CD14-positive monocyte (primary cell): ENCODE results near the gene SPG11. TPM values are rescaled to one million over a fixed set of nuclear protein-coding genes. Genes with fewer than 3 reads are reported as not detected.

Source experiments
- DNase-seq, 3 donors: peaks; one replicate each; pipeline ENCODE4 v3.0.0-alpha.2; 2011 to 2022
- H2AFZ ChIP-seq: 2 replicates; pipeline ENCODE4 v1.6.0; 2012; ENCODE audit warnings: mild to moderate bottlenecking, low read depth, low read length, inconsistent platforms; ENCODE audit not compliant: insufficient read depth, poor library complexity, severe bottlenecking
- H3K27ac ChIP-seq, 2 donors: 1 replicate in 1 of 2; 2 replicates in 1 of 2; pipeline ENCODE4 v1.5.1; 2012 to 2013; ENCODE audit warnings: low read length in 2 of 2, control low read depth in 1 of 2, inconsistent platforms in 1 of 2, low read depth in 1 of 2, mild to moderate bottlenecking in 1 of 2
- H3K27me3 ChIP-seq, 2 donors: one replicate each; pipeline versions ENCODE4 v1.6.0 to v1.6.1; 2011 to 2013; ENCODE audit warnings: low read length in 2 of 2; ENCODE audit not compliant: control insufficient read depth in 2 of 2, insufficient read depth in 2 of 2
- H3K36me3 ChIP-seq, 2 donors: replicated peaks in 1 of 2; 1 replicate in 1 of 2; 2 replicates in 1 of 2; pipeline versions ENCODE4 v1.5.1 to v1.6.1; 2012 to 2013; ENCODE audit warnings: low read length in 2 of 2, control low read depth in 1 of 2, inconsistent platforms in 1 of 2, mild to moderate bottlenecking in 1 of 2; ENCODE audit not compliant: insufficient read depth in 2 of 2, control insufficient read depth in 1 of 2
- H3K4me1 ChIP-seq, 2 donors: 1 replicate in 1 of 2; 2 replicates in 1 of 2; pipeline versions ENCODE4 v1.5.1 to v1.6.1; 2012 to 2013; ENCODE audit warnings: low read length in 2 of 2, control low read depth in 1 of 2, inconsistent platforms in 1 of 2, mild to moderate bottlenecking in 1 of 2, moderate library complexity in 1 of 2; ENCODE audit not compliant: insufficient read depth in 2 of 2, control insufficient read depth in 1 of 2
- H3K4me2 ChIP-seq: replicated peaks from 2 replicates; pipeline ENCODE3; 2012; ENCODE audit warnings: low read length, moderate library complexity, mild to moderate bottlenecking; ENCODE audit not compliant: poor library complexity, severe bottlenecking; ENCODE audit errors: extremely low read depth
- H3K4me3 ChIP-seq, 3 experiments: fragments of 200-600 bp in 1 of 3; sonication (generic) in 1 of 3; replicated peaks in 1 of 3; 1 replicate in 2 of 3; 2 replicates in 1 of 3; pipeline ENCODE4 v1.5.1; 2011 to 2013; ENCODE audit warnings: low read length in 3 of 3, mild to moderate bottlenecking in 3 of 3, control low read depth in 2 of 3, low read depth in 2 of 3, inconsistent platforms in 1 of 3, moderate library complexity in 1 of 3
- H3K79me2 ChIP-seq: 2 replicates; pipeline ENCODE4 v1.6.0; 2012; ENCODE audit warnings: mild to moderate bottlenecking, control low read depth, inconsistent platforms, low read length, moderate library complexity; ENCODE audit not compliant: insufficient read depth
- H3K9ac ChIP-seq: 2 replicates; pipeline ENCODE4 v1.6.0; 2017; ENCODE audit warnings: low read length, mild to moderate bottlenecking; ENCODE audit not compliant: insufficient read depth, poor library complexity, severe bottlenecking
- H3K9me3 ChIP-seq, 2 donors: replicated peaks in 1 of 2; 1 replicate in 1 of 2; 2 replicates in 1 of 2; pipeline versions ENCODE4 v1.5.1 to v1.6.1; 2012 to 2013; ENCODE audit warnings: low read length in 2 of 2, control low read depth in 1 of 2; ENCODE audit not compliant: control insufficient read depth in 1 of 2, insufficient read depth in 1 of 2
- H4K20me1 ChIP-seq: 2 replicates; pipeline ENCODE4 v1.6.0; 2012; ENCODE audit warnings: mild to moderate bottlenecking, low read length, control low read depth, moderate library complexity; ENCODE audit not compliant: insufficient read depth
- H3K27ac Mint-ChIP-seq, 7 donors: one replicate each; pipeline ENCODE4 v1.8.0; 2020; ENCODE audit warnings: mild to moderate bottlenecking in 7 of 7, mixed read lengths in 7 of 7, moderate library complexity in 6 of 7, inconsistent platforms in 2 of 7
- H3K27me3 Mint-ChIP-seq, 3 donors: one replicate each; pipeline ENCODE4 v1.8.0; 2021 to 2022; ENCODE audit warnings: low read depth in 3 of 3, mild to moderate bottlenecking in 3 of 3, mixed read lengths in 3 of 3, moderate library complexity in 3 of 3, inconsistent platforms in 1 of 3
- H3K36me3 Mint-ChIP-seq, 2 donors: one replicate each; pipeline ENCODE4 v1.8.0; 2020; ENCODE audit warnings: mixed read lengths in 2 of 2, inconsistent platforms in 1 of 2, mild to moderate bottlenecking in 1 of 2
- H3K4me1 Mint-ChIP-seq: one replicate; pipeline ENCODE4 v1.8.0; 2020; ENCODE audit warnings: mild to moderate bottlenecking, mixed read lengths
- H3K4me3 Mint-ChIP-seq, 2 donors: one replicate each; pipeline ENCODE4 v1.8.0; 2020; ENCODE audit warnings: mild to moderate bottlenecking in 2 of 2, mixed read lengths in 2 of 2, moderate library complexity in 1 of 2
- H3K9me3 Mint-ChIP-seq, 7 donors: one replicate each; pipeline ENCODE4 v1.8.0; 2020 to 2022; ENCODE audit warnings: mixed read lengths in 7 of 7, mild to moderate bottlenecking in 6 of 7, moderate library complexity in 6 of 7, inconsistent platforms in 2 of 7
- CTCF ChIP-seq: fragments of 200-600 bp; IDR thresholded peaks from one replicate; pipeline ENCODE4 v1.8.0; 2022; ENCODE audit warnings: antibody characterized with exemption, mild to moderate bottlenecking
- WGBS: methylation state at CpG from one replicate; pipeline ENCODE4 v1.1.5; 2013; ENCODE audit warnings: missing lambda C conversion rate; ENCODE audit not compliant: insufficient coverage; 5-methylcytosine and 5-hydroxymethylcytosine counted together
- intact Hi-C, 2 donors: fragments of 100-400 bp; cut with micrococcal nuclease; formaldehyde crosslinking; loops; one replicate each; pipeline versions ENCODE4 v1.15.0 to v1.15.1; 2023
- polyA plus RNA-seq, 3 donors: library from polyadenylated mRNA; depleted of rRNA in 1 of 3; unstranded in 2 of 3; stranded (reverse) in 1 of 3; fragments of 300-500 nt in 2 of 3; fragments of >200 nt in 1 of 3; fragmentation: Illumina TruSeq in 2 of 3; gene quantifications; 1 replicate in 2 of 3; 2 replicates in 1 of 3; pipeline ENCODE4 v1.2.3, GENCODE V29; 2012 to 2021

Gene SPG11
- polyA plus RNA-seq, 3 donors, result 26.4 to 140 (median 50.4) TPM

DNA sequence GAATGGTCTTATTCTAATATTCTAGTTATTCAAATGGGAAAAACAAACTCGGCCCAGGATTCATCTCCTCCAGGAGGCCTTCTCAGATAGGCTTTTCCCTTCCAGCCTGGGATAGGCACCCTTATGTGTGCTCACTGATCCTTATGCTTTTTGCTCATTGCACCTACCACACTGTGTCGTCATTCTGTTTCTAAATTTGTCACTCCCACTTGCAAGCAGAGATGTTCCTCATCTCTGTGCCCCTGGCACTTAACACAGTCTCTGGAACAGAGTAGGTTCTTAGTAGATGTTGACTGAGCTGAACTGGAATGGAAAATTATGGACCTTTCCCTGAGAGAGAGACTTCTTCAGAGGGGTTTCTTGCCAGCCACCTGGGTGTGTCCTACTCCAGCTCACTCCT is 18.7 kb upstream of the SPG11 start:
- peaks cover 22 to 26% of the 10 kb centered on the region in 2 donors for H3K4me1 ChIP-seq
- H3K27ac Mint-ChIP-seq, result peak overlapping the region; percentile 12 to 90 (median 42)
- peaks cover 0 to 3% of the 10 kb centered on the region in 2 donors for H3K36me3 Mint-ChIP-seq
- no peak overlapping the region for H3K9ac ChIP-seq
- no peak for TF ChIP-seq CTCF
- peak; percentile 12 to 37 (median 34) for DNase-seq
- WGBS, result no CpG with 5 or more reads among the region's 2 CpGs
- intact Hi-C loops, result no loop called here
- peaks cover 37% of the 10 kb centered on the region for H3K4me1 Mint-ChIP-seq
- peak overlapping the region; percentile 63 for H2AFZ ChIP-seq
- H3K4me2 ChIP-seq, result peak overlapping the region; percentile 34
- peaks cover 0 to 2% (median 0%) of the 10 kb centered on the region in 3 donors for H3K27me3 Mint-ChIP-seq
- peaks cover 0 to 2% (median 0%) of the 10 kb centered on the region in 7 donors for H3K9me3 Mint-ChIP-seq
- no peaks in the 10 kb centered on the region for H4K20me1 ChIP-seq
- no peaks in the 10 kb centered on the region for H3K36me3 ChIP-seq
- H3K9me3 ChIP-seq, result no peaks in the 10 kb centered on the region
- peak overlapping the region in 1 of 3 experiments; percentile 47 for H3K4me3 ChIP-seq
- no peaks in the 10 kb centered on the region for H3K27me3 ChIP-seq
- peak overlapping the region in 1 of 2 donors; percentile 68 for H3K27ac ChIP-seq
- H3K4me3 Mint-ChIP-seq, result peak overlapping the region; percentile 32 to 68
- H3K79me2 ChIP-seq, result no peaks in the 10 kb centered on the region

DNA sequence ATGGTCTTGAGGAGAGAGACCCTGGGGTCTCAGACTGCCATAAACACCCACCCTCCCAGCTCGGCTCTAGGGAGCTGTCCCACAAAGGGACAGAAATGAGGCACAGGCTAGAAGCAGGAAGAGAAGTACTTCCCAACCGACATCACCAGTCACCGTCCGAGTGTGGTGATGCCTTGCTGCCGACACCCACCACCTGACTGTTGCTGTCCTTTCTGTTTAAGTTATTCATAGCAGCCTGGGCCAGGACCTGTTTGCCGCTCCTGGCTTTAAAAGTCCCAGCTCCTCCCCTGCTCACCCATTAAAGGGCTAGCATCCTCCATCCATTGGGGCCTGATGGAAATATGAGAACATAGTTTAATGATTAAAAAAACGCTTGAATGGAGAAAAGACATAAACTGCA is 13.2 kb upstream of the SPG11 start:
- Histone ChIP-seq H3K9ac (no peak overlapping the region), H3K4me3 (no peak overlapping the region), H3K36me3 (no peaks in the 10 kb centered on the region), H4K20me1 (no peaks in the 10 kb centered on the region), H3K9me3 (no peaks in the 10 kb centered on the region), H3K27ac (no peak overlapping the region), H3K4me1 (peaks cover 0 to 10% of the 10 kb centered on the region in 2 donors), H3K27me3 (no peaks in the 10 kb centered on the region), H3K79me2 (no peaks in the 10 kb centered on the region), H3K4me2 (no peak overlapping the region), H2AFZ (peak overlapping the region; percentile 20)
- Mint-ChIP-seq H3K36me3 (no peaks in the 10 kb centered on the region), H3K4me1 (peaks cover 20% of the 10 kb centered on the region), H3K4me3 (no peak overlapping the region), H3K27ac (peak overlapping the region in 1 of 7 donors; percentile 72), H3K9me3 (peaks cover 0 to 1% (median 0%) of the 10 kb centered on the region in 7 donors), H3K27me3 (peaks cover 0 to 3% (median 2%) of the 10 kb centered on the region in 3 donors)
- intact Hi-C loops, result no loop called here
- DNase-seq, result no peak
- WGBS, result 37% methylated on average over 4 of the region's 7 CpGs
- no peak for TF ChIP-seq CTCF
